ENCODE measurements around the gene ALG6. TPM values are rescaled to one million over a fixed set of nuclear protein-coding genes. Genes with fewer than 3 reads are reported as not detected.

The ALG6 gene
- total and polyA plus RNA-seq, 2 of the 13 experiments (the other 11 are each of a cell fraction or from before 2014, with no cell fraction given): 6.8 to 8.1 TPM

GRCh38 chr1:63367215-63368103, at the start of gene ALG6 (continued):
- peak; percentile 57; the same call in 1 of the 2 replicates for TF ChIP-seq ZNF512B (CRISPR knock-in tag; IDR thresholded peaks at IDR 0.05; ENCODE audit: borderline replicate concordance)
- no peak for TF ChIP-seq SNAPC4 (CRISPR knock-in tag; IDR thresholded peaks at IDR 0.05)
- no peak; the same call in 1 of the 2 replicates for TF ChIP-seq ZNF30 (CRISPR knock-in tag; IDR thresholded peaks at IDR 0.05)
- peak; percentile 18; the same call in 1 of the 2 replicates for TF ChIP-seq NRL (CRISPR knock-in tag; IDR thresholded peaks at IDR 0.05; ENCODE audit: borderline replicate concordance)
- peak; percentile 64; the same call in 1 of the 2 replicates for TF ChIP-seq HNRNPL (IDR thresholded peaks at IDR 0.05; ENCODE audit: low read depth, low read length)
- no peak for TF ChIP-seq PAF1 (CRISPR knock-in tag; IDR thresholded peaks at IDR 0.05)
- TF ChIP-seq TCF7 (IDR thresholded peaks at IDR 0.05; ENCODE audit: low read depth): no peak
- TF ChIP-seq TMF1 (CRISPR knock-in tag; IDR thresholded peaks at IDR 0.05; ENCODE audit: low read depth): no peak; the same call in 1 of the 2 replicates
- TF ChIP-seq ZBTB25 (CRISPR knock-in tag; IDR thresholded peaks at IDR 0.05): no peak
- TF ChIP-seq TFDP2 (CRISPR knock-in tag; IDR thresholded peaks at IDR 0.05): peak; percentile 71
- no peak for TF ChIP-seq GFI1 (CRISPR knock-in tag; IDR thresholded peaks at IDR 0.05; ENCODE audit: borderline replicate concordance)
- peak; percentile 17; the same call in 1 of the 2 replicates for TF ChIP-seq TFE3 (CRISPR knock-in tag; IDR thresholded peaks at IDR 0.05)
- TF ChIP-seq ZNF850 (CRISPR knock-in tag; conservative IDR thresholded peaks at IDR 0.05): 0 out of 2 replicates have a peak, but pooled peaks have one; percentile 46
- 0 out of 2 replicates have a peak, but pooled peaks have one; percentile 16 for TF ChIP-seq ZNF205 (CRISPR knock-in tag; IDR thresholded peaks at IDR 0.05)
- TF ChIP-seq IRX3 (CRISPR knock-in tag; IDR thresholded peaks at IDR 0.05; ENCODE audit: borderline replicate concordance, low read depth): 0 out of 2 replicates have a peak, but pooled peaks have one; percentile 13
- 0 out of 2 replicates have a peak, but pooled peaks have one; percentile 8 for TF ChIP-seq HNF4A (CRISPR knock-in tag; IDR thresholded peaks at IDR 0.05)
